Subcutaneous abdominal adipose tissue (tissue), 5 donors: ENCODE results near the gene KRT7.

Experiments
- H3K27ac ChIP-seq: one replicate; pipeline ENCODE4 v1.7.0; 2013; ENCODE audit warnings: low read depth, mild to moderate bottlenecking, inconsistent platforms, low read length, moderate library complexity
- H3K27me3 ChIP-seq, 5 donors: one replicate each; pipeline ENCODE4 v1.7.0; 2013; ENCODE audit warnings: low read length in 5 of 5, inconsistent platforms in 1 of 5; ENCODE audit not compliant: control insufficient read depth in 5 of 5, insufficient read depth in 4 of 5
- H3K36me3 ChIP-seq, 5 donors: one replicate each; pipeline ENCODE4 v1.7.0; 2013; ENCODE audit warnings: low read length in 5 of 5; ENCODE audit not compliant: control insufficient read depth in 5 of 5, insufficient read depth in 5 of 5
- H3K4me1 ChIP-seq, 5 donors: one replicate each; pipeline ENCODE4 v1.7.0; 2013; ENCODE audit warnings: low read length in 5 of 5, mild to moderate bottlenecking in 3 of 5, moderate library complexity in 1 of 5; ENCODE audit not compliant: control insufficient read depth in 5 of 5, insufficient read depth in 5 of 5
- H3K4me3 ChIP-seq, 5 donors: one replicate each; pipeline ENCODE4 v1.7.0; 2013; ENCODE audit warnings: low read length in 5 of 5, low read depth in 1 of 5
- H3K9ac ChIP-seq, 5 donors: one replicate each; pipeline ENCODE4 v1.7.0; 2013; ENCODE audit warnings: low read length in 5 of 5, mild to moderate bottlenecking in 4 of 5, moderate library complexity in 3 of 5
- H3K9me3 ChIP-seq, 5 donors: one replicate each; pipeline ENCODE4 v1.7.0; 2013; ENCODE audit warnings: low read length in 5 of 5; ENCODE audit not compliant: control insufficient read depth in 5 of 5
- donor health status: healthy.
- donor health status: healthy.
- donor health status: healthy.
- donor health status: healthy.
- donor health status: healthy.

Gene KRT7

GRCh38 chr12:52199294-52199919 lies 33.6 kb upstream of the KRT7 start:
- Histone ChIP-seq H3K27me3 (peaks cover 0 to 22% (median 3%) of the 10 kb centered on the region in 5 donors), H3K36me3 (no peaks in the 10 kb centered on the region), H3K4me1 (peaks cover 8 to 50% (median 22%) of the 10 kb centered on the region in 5 donors), H3K9ac (no peak overlapping the region), H3K27ac (no peak overlapping the region), H3K9me3 (no peaks in the 10 kb centered on the region), H3K4me3 (no peak overlapping the region)

- Histone ChIP-seq H3K9ac (no peak overlapping the region), H3K36me3 (no peaks in the 10 kb centered on the region), H3K4me1 (peaks cover 7 to 42% (median 18%) of the 10 kb centered on the region in 5 donors), H3K4me3 (no peak overlapping the region), H3K9me3 (no peaks in the 10 kb centered on the region), H3K27ac (no peak overlapping the region), H3K27me3 (peaks cover 0 to 22% (median 3%) of the 10 kb centered on the region in 5 donors)
Observed at GRCh38 chr12:52200086-52200780, 32.8 kb upstream of the KRT7 start.

- Histone ChIP-seq H3K36me3 (no peaks in the 10 kb centered on the region), H3K4me1 (peaks cover 7 to 40% (median 18%) of the 10 kb centered on the region in 5 donors), H3K27ac (no peak overlapping the region), H3K27me3 (peaks cover 0 to 22% (median 3%) of the 10 kb centered on the region in 5 donors), H3K4me3 (no peak overlapping the region), H3K9me3 (no peaks in the 10 kb centered on the region), H3K9ac (no peak overlapping the region)
Observed at GRCh38 chr12:52200781-52201450, 32.1 kb upstream of the KRT7 start.

- H3K27ac ChIP-seq = no peak overlapping the region
- no peak overlapping the region for H3K9ac ChIP-seq
- no peak overlapping the region for H3K4me3 ChIP-seq
- peaks cover 0 to 24% (median 3%) of the 10 kb centered on the region in 5 donors for H3K27me3 ChIP-seq
- no peaks in the 10 kb centered on the region for H3K36me3 ChIP-seq
- no peaks in the 10 kb centered on the region for H3K9me3 ChIP-seq
- H3K4me1 ChIP-seq = peaks cover 7 to 40% (median 18%) of the 10 kb centered on the region in 5 donors
Observed at GRCh38 chr12:52201451-52201839, 31.6 kb upstream of the KRT7 start.

- Histone ChIP-seq H3K27me3 (peaks cover 0 to 31% (median 3%) of the 10 kb centered on the region in 5 donors), H3K9me3 (no peaks in the 10 kb centered on the region), H3K9ac (no peak overlapping the region), H3K27ac (no peak overlapping the region), H3K4me1 (peaks cover 7 to 39% (median 22%) of the 10 kb centered on the region in 5 donors), H3K36me3 (no peaks in the 10 kb centered on the region), H3K4me3 (no peak overlapping the region)
Observed at GRCh38 chr12:52202361-52203078, 30.5 kb upstream of the KRT7 start.

GRCh38 chr12:52203079-52203921 lies 29.7 kb upstream of the KRT7 start:
- H3K4me3 ChIP-seq = no peak overlapping the region
- H3K27me3 ChIP-seq = peaks cover 0 to 33% (median 3%) of the 10 kb centered on the region in 5 donors
- no peaks in the 10 kb centered on the region for H3K36me3 ChIP-seq
- no peaks in the 10 kb centered on the region for H3K9me3 ChIP-seq
- H3K4me1 ChIP-seq = peaks cover 7 to 39% (median 28%) of the 10 kb centered on the region in 5 donors
- no peak overlapping the region for H3K9ac ChIP-seq
- H3K27ac ChIP-seq = no peak overlapping the region

- Histone ChIP-seq H3K27ac (no peak overlapping the region), H3K36me3 (no peaks in the 10 kb centered on the region), H3K27me3 (peaks cover 0 to 37% (median 12%) of the 10 kb centered on the region in 5 donors), H3K4me1 (peaks cover 7 to 34% (median 24%) of the 10 kb centered on the region in 5 donors), H3K9ac (no peak overlapping the region), H3K9me3 (no peaks in the 10 kb centered on the region), H3K4me3 (no peak overlapping the region)
Observed at GRCh38 chr12:52204095-52204930, 28.7 kb upstream of the KRT7 start.

- Histone ChIP-seq H3K27ac (no peak overlapping the region), H3K4me1 (peaks cover 7 to 34% (median 21%) of the 10 kb centered on the region in 5 donors), H3K4me3 (no peak overlapping the region), H3K36me3 (no peaks in the 10 kb centered on the region), H3K9me3 (no peaks in the 10 kb centered on the region), H3K9ac (no peak overlapping the region), H3K27me3 (peaks cover 0 to 40% (median 17%) of the 10 kb centered on the region in 5 donors)
Observed at GRCh38 chr12:52204931-52205505, 28.0 kb upstream of the KRT7 start.
